HFF-Myc (cell line): ENCODE data around the gene FBLIM1.

ENCODE experiments used
- DNase-seq: peaks from one replicate; pipeline ENCODE4 v3.0.0-alpha.2; 2011; ENCODE audit warnings: low read depth; ENCODE audit errors: extremely low read depth
- H3K4me3 ChIP-seq: replicated peaks from 2 replicates; pipeline ENCODE4 v1.5.1; 2011; ENCODE audit warnings: low read depth, mild to moderate bottlenecking, control low read depth, low read length
- CTCF ChIP-seq: IDR thresholded peaks from 2 replicates; pipeline ENCODE4 v1.5.1; 2012; ENCODE audit warnings: mild to moderate bottlenecking, low read depth, low read length, control low read depth; ENCODE audit errors: missing control alignments

FBLIM1 gene

GRCh38 chr1:15758343-15758931 lies at the start of gene FBLIM1:
FBLIM1 (plus strand) TSS chr1:15758795; CDS start chr1:15764984, 6,189 bp downstream.
- H3K4me3 ChIP-seq = peak within 1 kb of the TSS; percentile 61
- DNase-seq = no peak
- TF ChIP-seq CTCF = no peak

- H3K4me3 ChIP-seq = no peak overlapping the region
- TF ChIP-seq CTCF = no peak
- DNase-seq = no peak
Measured at GRCh38 chr1:15709226-15709625, 49.4 kb upstream of the FBLIM1 start.

GRCh38 chr1:15712168-15712567 lies 46.4 kb upstream of the FBLIM1 start:
- DNase-seq = no peak
- no peak overlapping the region for H3K4me3 ChIP-seq
- TF ChIP-seq CTCF = no peak

DNA sequence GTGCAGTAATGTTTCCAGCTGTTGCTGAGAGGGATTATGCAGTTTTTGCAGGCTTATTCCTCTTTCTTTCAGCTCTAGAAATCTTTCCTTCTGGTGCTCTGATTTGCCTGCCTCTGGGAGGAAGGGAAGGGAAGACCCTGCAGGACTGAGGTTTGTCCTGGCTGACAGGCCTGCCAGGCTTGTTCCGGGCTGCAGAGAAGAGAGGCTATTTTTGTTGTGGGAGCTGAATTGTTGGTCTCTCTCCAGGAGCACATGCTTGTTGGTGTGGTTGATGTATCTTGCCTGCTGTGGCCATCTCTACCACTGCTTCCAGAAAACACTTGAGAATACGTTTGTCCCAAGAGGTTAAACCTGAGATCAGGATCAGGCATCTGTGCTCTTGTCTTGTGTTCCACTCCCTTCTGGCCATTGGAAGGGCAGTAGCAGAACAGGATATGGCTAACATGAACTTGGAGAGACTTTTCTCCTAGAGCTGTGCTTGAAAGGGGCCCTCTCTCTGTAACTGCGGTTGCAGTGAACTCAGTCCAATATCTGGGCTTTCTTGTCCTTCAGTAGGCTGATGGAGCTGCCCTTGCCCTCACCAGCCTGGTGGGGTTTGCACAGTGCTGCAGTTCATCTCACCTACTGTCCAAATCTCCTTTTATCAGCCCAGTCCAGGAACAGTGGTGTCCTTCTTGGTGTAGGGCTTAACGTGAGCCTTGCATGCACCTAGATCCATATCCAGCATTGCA lies 44.0 kb upstream of the FBLIM1 start:
- DNase-seq = no peak
- no peak for TF ChIP-seq CTCF
- no peak overlapping the region for H3K4me3 ChIP-seq

GRCh38 chr1:15717418-15718125 lies 41.0 kb upstream of the FBLIM1 start:
- TF ChIP-seq CTCF = no peak
- no peak for DNase-seq
- no peak overlapping the region for H3K4me3 ChIP-seq

DNA sequence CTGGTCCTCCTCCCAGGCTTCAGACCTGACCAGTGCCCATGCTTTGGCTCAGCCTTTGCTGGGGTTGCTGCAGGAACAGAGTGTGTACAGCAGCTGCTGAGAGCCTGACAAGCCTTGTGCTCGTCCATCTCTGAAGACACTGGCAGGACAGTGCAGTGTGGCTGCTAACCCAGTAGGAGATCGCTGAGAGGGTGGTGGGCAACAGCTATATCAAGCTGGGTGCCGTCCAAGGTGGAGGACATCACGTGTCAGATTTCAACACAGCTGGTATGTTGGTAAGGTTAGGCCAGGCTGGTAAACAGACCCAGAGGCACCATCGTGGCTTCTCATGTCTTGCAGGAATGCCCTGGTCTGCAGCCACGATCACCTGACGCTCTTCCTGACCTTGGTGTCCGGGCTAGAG lies 40.4 kb upstream of the FBLIM1 start:
- no peak for TF ChIP-seq CTCF

More for the DNA sequence above, 40.4 kb upstream of the FBLIM1 start:
- no peak for DNase-seq
- H3K4me3 ChIP-seq = no peak overlapping the region
